Suprapubic skin (tissue), 4 donors: ENCODE data around the gene HSD17B11. TPM values are rescaled to one million over a fixed set of nuclear protein-coding genes. Genes with fewer than 3 reads are reported as not detected.

Source experiments
- DNase-seq, 2 donors: peaks; one replicate each; pipeline ENCODE4 v3.0.0-alpha.2; 2019; ENCODE audit warnings: low spot score in 2 of 2
- H3K27ac ChIP-seq: fragments of 200-600 bp; sonication (generic); one replicate; pipeline ENCODE4 v1.5.1; 2019
- H3K27me3 ChIP-seq: fragments of 200-600 bp; sonication (generic); one replicate; pipeline ENCODE4 v1.5.1; 2019
- H3K36me3 ChIP-seq: fragments of 200-600 bp; sonication (generic); one replicate; pipeline ENCODE4 v1.5.1; 2019
- H3K4me1 ChIP-seq: fragments of 200-600 bp; sonication (generic); one replicate; pipeline ENCODE4 v1.5.1; 2019
- H3K4me3 ChIP-seq: fragments of 200-600 bp; sonication (generic); one replicate; pipeline ENCODE4 v1.5.1; 2019; ENCODE audit warnings: mild to moderate bottlenecking
- H3K9me3 ChIP-seq: fragments of 200-600 bp; sonication (generic); one replicate; pipeline ENCODE4 v1.5.1; 2019
- CTCF ChIP-seq, 2 donors: fragments of 200-600 bp in 1 of 2; fragments of 450-650 bp in 1 of 2; sonication (generic) in 1 of 2; IDR thresholded peaks; one replicate each; pipeline ENCODE4 v1.5.1; 2016 to 2019; ENCODE audit warnings: antibody characterized with exemption in 2 of 2, mild to moderate bottlenecking in 1 of 2, moderate library complexity in 1 of 2
- EP300 ChIP-seq: sonication (generic); formaldehyde crosslinking; IDR thresholded peaks from one replicate; pipeline ENCODE4 v1.6.1; 2017; ENCODE audit warnings: antibody characterized with exemption
- POLR2A ChIP-seq, 2 donors: fragments of 450-650 bp; IDR thresholded peaks; one replicate each; pipeline ENCODE4 v1.6.1; 2017; ENCODE audit warnings: antibody characterized with exemption in 2 of 2, mild to moderate bottlenecking in 2 of 2, moderate library complexity in 2 of 2
- POLR2AphosphoS5 ChIP-seq, 3 donors: sonication (generic); formaldehyde crosslinking; IDR thresholded peaks; one replicate each; pipeline ENCODE4 v1.6.1; 2017; ENCODE audit warnings: antibody characterized with exemption in 3 of 3
- WGBS: methylation state at CpG from one replicate; pipeline ENCODE4 v1.1.5; 2018; 5-methylcytosine and 5-hydroxymethylcytosine counted together
- total RNA-seq, 4 donors: library from RNA; depleted of rRNA; stranded (reverse); fragments of >200 nt; gene quantifications; one replicate each; pipeline ENCODE4 v1.1.0, GENCODE V29; 2016

Gene HSD17B11
- total RNA-seq, 4 donors from 2014 or later: 11.3 to 34.4 (median 21.4) TPM

- TF ChIP-seq POLR2A (IDR thresholded peaks at IDR 0.05) (no peak), POLR2AphosphoS5 (IDR thresholded peaks at IDR 0.05) (no peak), EP300 (no peak)
- 93% methylated on average over 3 of the region's 3 CpGs for WGBS
- no peak overlapping the region for H3K27ac ChIP-seq
- no peaks in the 10 kb centered on the region for H3K36me3 ChIP-seq
- H3K27me3 ChIP-seq: no peaks in the 10 kb centered on the region
- no peak for DNase-seq
- no peaks in the 10 kb centered on the region for H3K9me3 ChIP-seq
- H3K4me3 ChIP-seq: no peak overlapping the region
- H3K4me1 ChIP-seq: no peaks in the 10 kb centered on the region
These were observed 79.3 kb downstream of the HSD17B11 start for GRCh38 chr4:87311684-87312083.

DNA sequence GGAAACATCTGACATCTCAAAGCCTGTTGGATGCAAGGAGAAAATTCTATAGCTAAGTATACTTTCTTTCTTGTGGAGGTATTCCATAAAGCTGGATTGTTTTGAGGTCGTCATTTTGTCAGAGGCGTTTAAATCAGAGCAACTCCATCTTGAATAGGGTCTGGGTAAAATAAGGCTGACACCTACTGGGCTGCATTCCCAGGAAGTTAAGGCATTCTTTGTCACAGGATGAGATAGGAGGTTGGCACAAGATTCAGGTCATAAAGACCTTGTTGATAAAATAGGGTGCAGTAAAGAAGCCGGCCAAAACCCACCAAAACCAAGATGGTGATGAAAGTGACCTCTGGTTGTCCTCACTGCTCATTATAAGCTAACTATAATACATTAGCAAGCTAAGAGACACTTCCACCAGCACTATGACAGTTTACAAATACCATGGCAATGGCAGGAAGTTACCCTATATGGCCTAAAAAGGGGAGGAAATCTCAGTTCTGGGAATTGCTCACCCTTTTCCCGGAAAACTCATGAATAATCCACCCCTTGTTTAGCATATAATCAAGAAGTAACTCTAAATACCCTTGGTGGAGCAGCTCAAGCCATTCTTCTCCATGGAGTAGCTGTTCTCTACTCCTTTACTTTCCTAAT is 80.2 kb downstream of the HSD17B11 start:
- 79% methylated on average over 4 of the region's 4 CpGs for WGBS

DNA sequence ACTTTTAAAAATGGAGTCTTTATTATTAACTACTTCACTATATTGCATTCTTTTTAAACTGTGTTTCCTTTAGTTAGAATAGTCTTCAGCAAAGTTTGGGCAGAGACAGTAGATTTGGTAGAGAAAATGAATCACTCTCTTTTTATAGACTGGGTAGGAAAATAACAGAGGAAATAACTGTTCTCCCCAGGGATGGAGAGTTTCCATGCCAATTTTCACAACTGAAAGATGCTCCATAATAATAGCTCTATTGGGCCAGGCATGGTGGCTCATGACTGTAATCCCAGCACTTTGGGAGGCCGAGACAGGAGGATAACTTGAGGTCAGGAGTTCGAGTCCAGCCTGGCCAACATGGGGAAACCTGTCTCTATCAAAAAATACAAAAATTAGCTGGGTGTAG is 81.4 kb downstream of the HSD17B11 start:
- no peak for TF ChIP-seq CTCF (IDR thresholded peaks at IDR 0.05)
- no peak for TF ChIP-seq POLR2AphosphoS5 (IDR thresholded peaks at IDR 0.05)
- no peak for TF ChIP-seq EP300
- TF ChIP-seq POLR2A (IDR thresholded peaks at IDR 0.05): no peak
- H3K4me1 ChIP-seq: no peaks in the 10 kb centered on the region
- H3K4me3 ChIP-seq: no peak overlapping the region
- DNase-seq: no peak
- H3K27ac ChIP-seq: no peak overlapping the region
- H3K36me3 ChIP-seq: no peaks in the 10 kb centered on the region
- 77% methylated on average over 2 of the region's 2 CpGs for WGBS
- H3K9me3 ChIP-seq: no peaks in the 10 kb centered on the region
- no peaks in the 10 kb centered on the region for H3K27me3 ChIP-seq

More for the DNA sequence above, 80.2 kb downstream of the HSD17B11 start:
- TF ChIP-seq POLR2AphosphoS5 (IDR thresholded peaks at IDR 0.05): no peak
- no peak for TF ChIP-seq EP300
- TF ChIP-seq CTCF (IDR thresholded peaks at IDR 0.05): no peak
- no peak for TF ChIP-seq POLR2A (IDR thresholded peaks at IDR 0.05)
- no peak for DNase-seq
- Histone ChIP-seq H3K9me3 (no peaks in the 10 kb centered on the region), H3K27me3 (no peaks in the 10 kb centered on the region), H3K4me1 (no peaks in the 10 kb centered on the region), H3K36me3 (no peaks in the 10 kb centered on the region), H3K4me3 (no peak overlapping the region), H3K27ac (no peak overlapping the region)

DNA sequence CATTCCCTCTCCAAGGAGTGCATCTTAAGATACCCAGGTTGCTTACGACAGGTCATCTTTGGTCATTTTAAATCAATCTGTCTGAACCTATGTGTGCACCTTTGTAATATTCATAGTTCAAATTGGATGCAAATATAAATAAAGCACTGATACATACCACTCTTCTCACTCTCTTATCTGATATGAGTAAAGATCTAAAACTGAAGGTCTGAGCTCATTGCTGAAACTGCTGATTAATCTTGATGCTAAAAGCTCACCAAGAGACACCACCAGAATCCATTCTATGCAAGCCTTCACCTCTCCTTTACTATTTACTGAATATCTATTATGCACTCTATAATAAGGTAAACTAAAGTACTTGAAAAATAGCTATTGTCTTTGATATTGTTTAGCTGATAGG is 84.9 kb downstream of the HSD17B11 start:
- Histone ChIP-seq H3K27ac (no peak overlapping the region), H3K36me3 (no peaks in the 10 kb centered on the region), H3K27me3 (no peaks in the 10 kb centered on the region), H3K4me1 (no peaks in the 10 kb centered on the region), H3K9me3 (no peaks in the 10 kb centered on the region), H3K4me3 (no peak overlapping the region)
- WGBS: 64% methylated on average over 1 of the region's 1 CpG
- DNase-seq: no peak
- TF ChIP-seq POLR2A (IDR thresholded peaks at IDR 0.05) (no peak), POLR2AphosphoS5 (IDR thresholded peaks at IDR 0.05) (no peak), CTCF (IDR thresholded peaks at IDR 0.05) (no peak), EP300 (no peak)

DNA sequence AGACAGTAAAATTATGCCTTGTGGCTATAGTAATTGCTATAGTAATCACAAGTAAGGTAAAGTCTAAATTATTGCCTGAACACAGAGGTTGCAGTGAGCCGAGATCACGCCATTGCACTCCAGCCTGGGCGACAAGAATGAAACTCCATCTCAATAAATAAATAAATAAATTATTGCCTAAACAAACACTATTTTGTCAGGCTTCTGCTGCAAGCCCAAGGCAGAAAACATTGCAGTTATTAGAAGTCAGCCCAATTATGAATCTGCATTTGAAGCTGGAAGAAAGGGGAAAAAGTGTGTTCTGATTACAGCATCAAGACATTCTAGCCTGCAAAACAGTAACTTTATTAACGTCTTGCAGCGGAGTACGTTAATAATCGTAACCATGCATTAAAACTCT is 85.4 kb downstream of the HSD17B11 start:
- Histone ChIP-seq H3K27me3 (no peaks in the 10 kb centered on the region), H3K4me1 (no peaks in the 10 kb centered on the region), H3K9me3 (no peaks in the 10 kb centered on the region), H3K27ac (no peak overlapping the region), H3K36me3 (no peaks in the 10 kb centered on the region), H3K4me3 (no peak overlapping the region)
- TF ChIP-seq POLR2A (IDR thresholded peaks at IDR 0.05): no peak
- no peak for TF ChIP-seq EP300
- no peak for TF ChIP-seq CTCF (IDR thresholded peaks at IDR 0.05)
- TF ChIP-seq POLR2AphosphoS5 (IDR thresholded peaks at IDR 0.05): no peak
- 65% methylated on average over 7 of the region's 7 CpGs for WGBS
- no peak for DNase-seq
